HG03139 (cell line): ENCODE measurements around the gene PGBD2.
"Not testable (repeated sequence)": the region's sequence is repeated elsewhere in the genome, so short reads cannot be mapped to it uniquely, and the experiment has no call there.

Experiments used
- ATAC-seq: cut with Tn5 transposase; IDR thresholded peaks from one replicate; pipeline ENCODE4 v1.9.1; 2021; ENCODE audit not compliant: unreplicated experiment

The PGBD2 gene

GRCh38 chr1:248924696-248925532 is 18.9 kb downstream of the PGBD2 start:
- ATAC-seq: peak; percentile 78

- ATAC-seq: not testable (repeated sequence)
Observed at GRCh38 chr1:248925859-248926258, 19.8 kb downstream of the PGBD2 start.

- no peak for ATAC-seq
Observed at GRCh38 chr1:248926401-248927182, 20.6 kb downstream of the PGBD2 start.

GRCh38 chr1:248927283-248927682 is 21.2 kb downstream of the PGBD2 start:
- ATAC-seq: not testable (repeated sequence)

- not testable (repeated sequence) for ATAC-seq
Observed at GRCh38 chr1:248928122-248928521, 22.1 kb downstream of the PGBD2 start.

- ATAC-seq: not testable (repeated sequence)
Observed at GRCh38 chr1:248930037-248930436, 24.0 kb downstream of the PGBD2 start.

GRCh38 chr1:248938173-248938809 is 32.3 kb downstream of the PGBD2 start:
- not testable (repeated sequence) for ATAC-seq

- ATAC-seq: not testable (repeated sequence)
Observed at GRCh38 chr1:248944134-248944999, 38.3 kb downstream of the PGBD2 start.

GRCh38 chr1:248945000-248945423 is 39.0 kb downstream of the PGBD2 start:
- not testable (repeated sequence) for ATAC-seq

GRCh38 chr1:248945453-248945852 is 39.4 kb downstream of the PGBD2 start:
- ATAC-seq: not testable (repeated sequence)

- ATAC-seq: not testable (repeated sequence)
Observed at GRCh38 chr1:248945856-248946416, 39.9 kb downstream of the PGBD2 start.
